ENCODE data around the gene F7.
"Not testable (repeated sequence)": the region's sequence is repeated elsewhere in the genome, so short reads cannot be mapped to it uniquely, and the experiment has no call there.

The F7 gene

GRCh38 chr13:113105032-113105920, at the start of gene F7:
F7 (plus strand) TSS chr13:113105791; CDS start chr13:113105842, 51 bp downstream.
- no peak for DNase-seq

DNA sequence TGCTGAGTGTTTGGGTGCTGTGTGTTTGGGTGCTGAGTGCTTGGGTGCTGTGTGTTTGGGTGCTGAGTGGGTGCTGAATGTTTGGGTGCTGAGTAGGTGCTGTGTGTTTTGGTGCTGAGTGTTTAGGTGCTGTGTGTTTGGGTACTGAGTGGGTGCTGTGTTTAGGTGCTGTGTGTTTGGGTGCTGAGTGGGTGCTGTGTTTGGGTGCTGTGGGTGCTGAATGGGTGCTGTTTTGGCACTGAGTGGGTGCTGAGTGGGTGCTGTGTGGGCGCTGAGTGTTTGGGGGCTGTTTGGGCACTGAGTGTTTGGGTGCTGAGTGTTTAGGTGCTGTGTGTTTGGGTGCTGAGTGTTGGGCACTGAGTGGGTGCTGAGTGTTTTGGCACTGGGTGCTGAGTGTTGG, 48.5 kb upstream of the F7 start:
- DNase-seq: no peak

DNA sequence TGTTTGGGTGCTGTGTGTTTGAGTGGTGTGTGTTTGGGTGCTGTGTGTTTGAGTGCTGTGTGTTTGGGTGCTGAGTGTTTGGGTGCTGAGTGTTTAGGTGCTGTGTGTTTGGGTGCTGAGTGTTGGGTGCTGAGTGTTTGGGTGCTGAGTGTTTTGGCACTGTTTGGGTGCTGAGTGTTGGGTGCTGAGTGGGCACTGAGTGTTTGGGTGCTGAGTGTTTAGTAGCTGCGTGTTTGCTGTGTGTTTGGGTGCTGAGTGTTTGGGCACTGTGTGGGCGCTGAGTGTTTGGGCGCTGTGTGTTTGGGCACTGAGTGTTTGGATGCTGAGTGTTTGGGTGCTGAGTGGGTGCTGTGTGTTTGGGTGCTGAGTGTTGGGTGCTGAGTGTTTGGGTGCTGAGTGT, 48.0 kb upstream of the F7 start:
- DNase-seq: not testable (repeated sequence)

DNA sequence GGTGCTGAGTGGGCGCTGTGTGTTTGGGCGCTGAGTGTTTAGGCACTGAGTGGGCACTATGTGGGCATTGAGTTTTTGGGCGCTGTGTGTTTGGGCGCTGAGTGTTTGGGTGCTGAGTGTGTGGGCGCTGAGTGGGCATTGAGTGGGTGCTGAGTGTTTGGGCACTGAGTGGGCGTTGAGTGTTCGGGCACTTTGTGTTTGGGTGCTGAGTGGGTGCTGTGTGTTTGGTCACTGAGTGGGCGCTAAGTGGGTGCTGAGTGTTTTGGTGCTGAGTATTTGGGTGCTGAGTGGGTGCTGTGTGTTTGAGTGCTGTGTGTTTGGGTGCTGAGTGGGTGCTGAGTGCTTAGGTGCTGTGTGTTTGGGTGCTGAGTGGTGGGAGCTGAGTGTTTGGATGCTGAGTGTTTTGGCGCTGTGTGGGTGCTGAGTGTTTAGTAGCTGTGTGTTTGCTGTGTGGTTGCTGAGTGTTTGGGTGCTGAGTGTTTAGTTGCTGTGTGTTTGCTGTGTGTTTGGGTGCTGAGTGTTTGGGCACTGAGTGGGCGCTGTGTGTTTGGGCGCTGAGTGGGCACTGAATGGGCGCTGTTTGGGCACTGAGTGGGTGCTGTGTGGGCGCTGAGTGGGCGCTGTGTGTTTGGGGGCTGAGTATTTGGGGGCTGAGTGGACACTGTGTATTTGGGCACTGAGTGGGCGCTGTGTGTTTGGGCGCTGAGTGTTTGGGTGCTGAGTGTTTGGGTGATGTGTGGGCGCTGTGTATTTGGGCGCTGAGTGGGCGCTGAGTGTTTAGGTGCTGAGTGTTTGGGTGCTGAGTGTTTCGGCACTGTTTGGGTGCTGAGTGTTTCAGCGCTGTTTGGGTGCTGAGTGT, 47.2 kb upstream of the F7 start:
- no peak for DNase-seq

- DNase-seq: no peak
Measured at GRCh38 chr13:113058988-113059850, 46.4 kb upstream of the F7 start.

DNA sequence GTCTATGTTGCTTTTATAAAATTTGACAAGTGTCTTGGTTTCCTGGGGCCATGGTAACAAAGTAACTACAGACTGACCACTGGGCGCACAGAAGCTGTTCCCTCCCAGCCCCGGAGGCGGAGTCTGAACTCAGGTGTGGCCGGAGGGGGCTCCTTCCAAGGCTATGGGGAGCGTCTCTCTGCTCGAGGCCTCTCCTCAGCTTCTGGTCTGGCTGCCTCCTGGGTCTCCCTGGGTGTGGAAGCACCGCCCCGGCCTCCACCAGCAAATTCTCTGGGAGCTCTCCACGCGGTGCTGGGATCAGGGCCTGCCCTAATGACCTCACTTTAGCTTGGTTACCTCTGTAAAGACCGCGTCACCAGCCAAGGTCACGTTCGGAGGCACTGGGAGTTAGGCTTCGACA, 45.7 kb upstream of the F7 start:
- DNase-seq: no peak

GRCh38 chr13:113060557-113061270, 44.9 kb upstream of the F7 start:
- no peak for DNase-seq

GRCh38 chr13:113061271-113061625, 44.3 kb upstream of the F7 start:
- no peak for DNase-seq

DNA sequence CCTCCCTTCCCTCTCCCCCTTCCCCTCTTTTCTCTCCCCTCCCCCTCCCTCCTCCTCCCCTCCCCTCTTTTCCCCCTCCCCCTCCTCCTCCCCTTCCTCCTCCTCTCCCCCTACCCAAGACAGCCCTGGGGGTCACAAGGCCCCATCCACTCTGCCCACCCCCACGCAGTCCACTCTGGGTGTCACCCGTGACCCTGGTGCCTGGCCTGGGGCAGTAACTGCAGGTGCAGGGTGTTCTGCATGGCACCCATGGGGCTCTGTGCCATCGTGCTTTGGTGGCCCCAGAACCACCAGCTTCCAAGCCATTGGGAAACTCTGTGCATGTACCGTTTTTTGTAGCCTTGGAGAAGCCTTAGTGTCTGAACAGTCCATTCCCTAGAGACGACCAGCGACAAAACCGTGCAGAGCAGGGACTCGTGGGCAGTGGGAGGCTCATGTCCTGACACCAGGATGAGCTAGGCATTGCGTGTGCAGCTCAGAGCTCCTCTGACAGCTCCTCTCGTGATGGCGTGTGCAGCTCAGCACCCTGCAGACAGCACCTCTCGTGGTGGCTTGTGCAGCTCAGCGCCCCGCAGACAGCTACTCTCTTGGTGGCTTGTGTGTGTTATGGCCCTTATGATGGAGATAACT, 43.7 kb upstream of the F7 start:
- DNase-seq: no peak

GRCh38 chr13:113062691-113063090, 42.9 kb upstream of the F7 start:
- DNase-seq: no peak

DNA sequence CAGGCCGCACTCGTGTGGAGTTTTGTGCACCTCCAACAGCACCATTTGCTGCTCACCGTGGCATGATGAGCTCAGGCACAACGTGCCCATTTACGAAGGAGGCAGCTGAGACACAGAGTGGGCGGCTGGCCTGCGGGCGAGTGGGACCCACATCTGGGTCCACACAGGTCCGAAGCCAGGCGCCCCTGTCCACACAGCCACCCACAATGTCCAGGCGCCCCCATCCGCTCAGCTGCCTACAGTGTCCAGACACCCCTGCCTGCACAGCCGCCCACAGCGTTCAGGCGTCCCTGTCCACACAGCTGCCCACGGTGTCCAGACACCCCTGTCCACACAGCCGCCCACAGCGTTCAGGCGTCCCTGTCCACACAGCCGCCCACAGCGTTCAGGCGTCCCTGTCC, 42.5 kb upstream of the F7 start:
- no peak for DNase-seq

DNA sequence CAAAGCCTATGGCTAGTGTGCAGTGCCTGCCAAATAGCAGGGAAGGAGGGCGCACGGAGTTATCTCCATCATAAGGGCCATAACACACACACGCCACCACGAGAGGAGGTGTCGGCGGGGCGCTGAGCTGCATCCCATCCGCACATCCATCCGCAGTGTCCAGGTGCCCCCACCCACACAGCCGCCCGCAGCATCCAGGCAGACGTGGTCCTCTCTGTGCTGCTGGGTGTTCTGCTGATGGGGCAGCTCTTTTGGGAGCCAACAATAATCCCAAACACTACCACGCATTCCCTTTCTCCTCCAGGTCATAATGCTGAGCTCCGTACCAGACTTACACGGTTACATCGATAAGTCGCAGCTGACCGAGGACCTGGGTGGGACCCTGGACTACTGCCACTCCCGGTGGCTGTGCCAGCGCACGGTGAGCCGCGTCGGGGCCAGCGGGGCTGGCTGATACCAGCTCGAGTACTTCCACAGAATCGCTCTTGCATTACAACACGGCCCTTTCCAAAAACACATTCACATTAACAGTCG, 41.5 kb upstream of the F7 start:
- DNase-seq: no peak

GRCh38 chr13:113064534-113065405, 40.8 kb upstream of the F7 start:
- DNase-seq: no peak

DNA sequence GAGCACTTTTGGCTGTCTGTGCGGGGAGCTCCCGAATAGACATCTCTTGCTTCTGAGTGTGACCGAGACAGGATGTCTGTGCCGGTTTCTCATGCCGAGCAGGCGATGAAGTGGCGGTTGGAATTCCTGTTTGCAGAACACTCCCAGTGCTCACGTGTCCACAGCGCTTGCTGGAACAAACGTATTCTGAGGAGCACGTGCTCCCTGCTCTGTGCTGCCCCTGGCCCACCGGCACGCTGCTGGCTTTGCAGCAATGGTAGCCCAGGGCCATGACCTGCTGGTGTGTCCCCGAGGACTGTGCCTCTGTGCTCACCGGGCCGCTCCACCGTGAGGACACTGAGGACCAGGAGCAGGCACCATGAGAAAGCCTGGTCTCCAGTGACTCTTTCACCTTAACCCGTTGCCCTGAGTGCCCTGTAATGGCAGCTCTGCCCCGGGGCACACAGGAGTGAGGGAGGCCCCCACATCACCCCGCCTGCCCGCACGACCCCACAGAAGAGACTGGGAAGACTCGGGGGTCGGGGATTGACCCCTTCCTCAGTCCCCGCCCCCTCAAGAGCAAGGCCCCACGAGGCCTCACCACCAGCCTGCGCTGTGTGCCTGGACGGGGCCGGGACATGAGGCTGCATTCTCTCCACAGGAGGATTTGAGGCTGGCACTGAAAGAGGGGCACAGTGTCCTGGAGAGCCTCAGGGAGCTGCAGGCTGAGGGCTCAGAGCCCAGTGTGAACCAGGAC, 40.0 kb upstream of the F7 start:
- no peak for DNase-seq

DNA sequence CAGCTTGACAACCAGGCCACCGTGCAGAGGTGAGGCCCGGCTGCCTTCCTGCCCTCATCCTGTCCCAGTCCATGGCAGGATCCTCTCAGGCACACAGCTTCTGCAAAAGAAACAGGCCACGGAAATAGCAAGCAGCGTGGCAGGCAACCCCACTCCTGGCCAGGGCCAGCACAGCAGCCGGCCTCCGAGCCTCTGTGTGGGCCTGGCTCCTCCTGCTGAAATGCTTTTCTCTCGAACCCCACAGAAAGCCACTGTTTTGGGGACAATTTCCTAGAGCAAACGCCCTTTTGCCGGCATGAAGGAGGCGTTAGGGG, 39.5 kb upstream of the F7 start:
- no peak for DNase-seq

GRCh38 chr13:113066746-113067145, 38.8 kb upstream of the F7 start:
- DNase-seq: no peak

- no peak for DNase-seq
Measured at GRCh38 chr13:113069861-113070805, 35.5 kb upstream of the F7 start.

DNA sequence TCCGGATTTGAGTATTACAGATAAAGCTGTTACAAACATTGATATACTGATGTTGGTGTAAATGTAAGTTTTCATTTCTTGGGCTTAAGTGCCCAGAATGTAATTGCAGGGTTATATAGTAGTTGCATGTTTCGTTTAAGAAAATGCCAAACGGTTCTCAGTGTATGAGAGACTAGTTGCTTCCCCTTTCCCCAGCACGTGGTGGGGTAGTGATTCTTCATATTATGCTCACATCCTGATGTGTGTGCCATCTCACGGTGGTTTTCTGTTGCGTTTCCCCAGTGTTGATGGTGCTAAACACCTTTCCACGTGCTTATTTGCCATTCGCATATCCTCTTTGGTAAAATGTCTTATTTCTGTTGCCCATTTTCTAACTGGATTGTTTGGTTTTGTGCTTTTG, 34.7 kb upstream of the F7 start:
- no peak for DNase-seq

GRCh38 chr13:113072376-113072775, 33.2 kb upstream of the F7 start:
- no peak for DNase-seq
